Motor neuron (in vitro differentiated cells): ENCODE measurements around the gene POU3F1. TPM values are rescaled to one million over a fixed set of nuclear protein-coding genes. Genes with fewer than 3 reads are reported as not detected.

ENCODE experiments used
- ATAC-seq, 8 experiments: fragments of 200-7000 bp; cut with Tn5 transposase; replicated peaks in 6 of 8; 2 replicates each; pipeline ENCODE4 v1.8.0; 2021; ENCODE audit warnings: mild to moderate bottlenecking in 8 of 8, moderate library complexity in 8 of 8
- H3K27ac ChIP-seq, 2 donors: fragments of 250-450 bp; sonication (Bioruptor Pico); 2 replicates each; pipeline ENCODE4 v1.9.0; 2021; ENCODE audit warnings: antibody characterized with exemption in 2 of 2, mild to moderate bottlenecking in 2 of 2, moderate library complexity in 1 of 2
- H3K4me1 ChIP-seq, 2 donors: fragments of 250-450 bp; sonication (Bioruptor Pico); replicated peaks in 1 of 2; 2 replicates each; pipeline ENCODE4 v1.6.1; 2021; ENCODE audit warnings: antibody characterized with exemption in 2 of 2, mild to moderate bottlenecking in 2 of 2, moderate library complexity in 1 of 2
- H3K4me3 ChIP-seq, 5 donors: fragments of 250-450 bp; sonication (Bioruptor Pico); 2 replicates each; pipeline ENCODE4 v1.9.0; 2021; ENCODE audit warnings: antibody characterized with exemption in 5 of 5, mild to moderate bottlenecking in 5 of 5, moderate library complexity in 4 of 5
- WGBS, 10 experiments: fragments of 450-650 bp; shearing (Covaris generic); methylation state at CpG; one replicate each; pipeline ENCODE4 v1.0.0; 2022; 5-methylcytosine and 5-hydroxymethylcytosine counted together
- in situ Hi-C, 9 experiments: fragments of 400-800 bp; cut with MboI; loops; one replicate each; pipeline ENCODE4 v1.15.0; 2021; ENCODE audit warnings: low sequenced_read_pairs in 9 of 9, low pct_unique_long_range_greater_than_20kb in 2 of 9; ENCODE audit not compliant: unreplicated experiment in 9 of 9
- total RNA-seq, 8 experiments: library from RNA; unstranded; fragments of 300-600 nt; gene quantifications; 2 replicates each; pipeline versions ENCODE4 v1.2.3 to v1.2.4, GENCODE V29; 2022

Gene POU3F1
- total RNA-seq = 1 to 10 TPM in 7 of 8 experiments, under 1 TPM in 1; 0.91 to 7.6 (median 3.3) TPM

GRCh38 chr1:38046333-38046883 is at the start of gene POU3F1:
Gene POU3F1, minus strand, starts transcription at chr1:38046793. Its CDS starts 50 bp downstream, at chr1:38046743.
- ATAC-seq = peak in 7 of 8 experiments; percentile 0 to 22 (median 12)
- H3K4me3 ChIP-seq = peak within 1 kb of the TSS; percentile 40 to 47 (median 43)
- H3K4me1 ChIP-seq = peaks cover 45 to 51% of the 10 kb centered on the region in 2 donors
- WGBS, 10 experiments = 0% methylated on average over 7 of the region's 92 CpGs; no CpG with 5 or more reads in 8 of the 10 experiments
- in situ Hi-C loops = loop anchor here in 6 of 9 experiments (25.0 kb wide), 4 partner anchors 441 to 791 kb away; no protein-coding TSS in a partner anchor
- no peak within 1 kb of the TSS for H3K27ac ChIP-seq

GRCh38 chr1:38095454-38095931 is 48.9 kb upstream of the POU3F1 start:
- H3K27ac ChIP-seq = peak overlapping the region; percentile 71 to 78
- peaks cover 54 to 64% of the 10 kb centered on the region in 2 donors for H3K4me1 ChIP-seq
- peak; percentile 54 to 83 (median 72) for ATAC-seq
- in situ Hi-C loops = no loop called here
- WGBS, 10 experiments = 2 to 86% (median 23%) methylated on average over 1 to 12 of the region's 12 CpGs; no CpG with 5 or more reads in 1 of the 10 experiments
- no peak overlapping the region for H3K4me3 ChIP-seq

- H3K4me1 ChIP-seq = peaks cover 54 to 64% of the 10 kb centered on the region in 2 donors
- H3K4me3 ChIP-seq = no peak overlapping the region
- in situ Hi-C loops = no loop called here
- 0 to 66% (median 40%) methylated on average over 1 to 8 of the region's 11 CpGs; no CpG with 5 or more reads in 1 of the 10 experiments for WGBS, 10 experiments
- peak in 7 of 8 experiments; percentile 6 to 49 (median 29) for ATAC-seq
- H3K27ac ChIP-seq = peak overlapping the region; percentile 4 to 57
These were observed 48.2 kb upstream of the POU3F1 start for GRCh38 chr1:38094711-38095290.

GRCh38 chr1:38093569-38094520 is 47.3 kb upstream of the POU3F1 start:
- WGBS, 10 experiments = 29 to 78% (median 53%) methylated on average over 3 to 17 of the region's 18 CpGs
- peak overlapping the region in 1 of 2 donors; percentile 57 for H3K27ac ChIP-seq
- H3K4me3 ChIP-seq = no peak overlapping the region
- ATAC-seq = no peak
- in situ Hi-C loops = no loop called here
- peaks cover 57 to 67% of the 10 kb centered on the region in 2 donors for H3K4me1 ChIP-seq

- Histone ChIP-seq H3K4me1 (peaks cover 60 to 66% of the 10 kb centered on the region in 2 donors), H3K4me3 (no peak overlapping the region), H3K27ac (peak overlapping the region in 1 of 2 donors; percentile 2)
- WGBS, 10 experiments = 0 to 42% (median 23%) methylated on average over 1 to 4 of the region's 4 CpGs; no CpG with 5 or more reads in 4 of the 10 experiments
- peak; percentile 0 to 50 (median 20) for ATAC-seq
- in situ Hi-C loops = no loop called here
These were observed 45.7 kb upstream of the POU3F1 start for GRCh38 chr1:38092256-38092655.

GRCh38 chr1:38090796-38091195 is 44.2 kb upstream of the POU3F1 start:
- peaks cover 57 to 58% of the 10 kb centered on the region in 2 donors for H3K4me1 ChIP-seq
- in situ Hi-C loops = no loop called here
- H3K4me3 ChIP-seq = no peak overlapping the region
- WGBS, 10 experiments = 36 to 96% (median 70%) methylated on average over 1 to 3 of the region's 3 CpGs; no CpG with 5 or more reads in 2 of the 10 experiments
- no peak for ATAC-seq
- H3K27ac ChIP-seq = no peak overlapping the region

GRCh38 chr1:38089712-38090360 is 43.2 kb upstream of the POU3F1 start:
- WGBS, 10 experiments = 53 to 93% (median 86%) methylated on average over 1 to 9 of the region's 11 CpGs; no CpG with 5 or more reads in 2 of the 10 experiments
- ATAC-seq = peak in 1 of 8 experiments; percentile 3
- no peak overlapping the region for H3K4me3 ChIP-seq
- H3K4me1 ChIP-seq = peaks cover 47 to 48% of the 10 kb centered on the region in 2 donors
- no peak overlapping the region for H3K27ac ChIP-seq
- in situ Hi-C loops = no loop called here

- Histone ChIP-seq H3K4me3 (no peak overlapping the region), H3K27ac (no peak overlapping the region), H3K4me1 (peaks cover 38 to 40% of the 10 kb centered on the region in 2 donors)
- in situ Hi-C loops = no loop called here
- 41 to 73% (median 53%) methylated on average over 3 to 6 of the region's 6 CpGs; no CpG with 5 or more reads in 7 of the 10 experiments for WGBS, 10 experiments
- peak in 6 of 8 experiments; percentile 9 to 88 (median 58) for ATAC-seq
These were observed 42.2 kb upstream of the POU3F1 start for GRCh38 chr1:38088791-38089190.

- no peak overlapping the region for H3K4me3 ChIP-seq
- WGBS, 10 experiments = 0 to 70% (median 28%) methylated on average over 1 to 5 of the region's 6 CpGs; no CpG with 5 or more reads in 2 of the 10 experiments
- no peak overlapping the region for H3K27ac ChIP-seq
- in situ Hi-C loops = no loop called here
- peak; percentile 81 to 98 (median 91) for ATAC-seq
- peaks cover 38 to 40% of the 10 kb centered on the region in 2 donors for H3K4me1 ChIP-seq
These were observed 41.8 kb upstream of the POU3F1 start for GRCh38 chr1:38088366-38088765.

- Histone ChIP-seq H3K4me3 (no peak overlapping the region), H3K27ac (no peak overlapping the region), H3K4me1 (peaks cover 39 to 40% of the 10 kb centered on the region in 2 donors)
- 85 to 100% (median 93%) methylated on average over 1 to 9 of the region's 9 CpGs; no CpG with 5 or more reads in 5 of the 10 experiments for WGBS, 10 experiments
- in situ Hi-C loops = no loop called here
- no peak for ATAC-seq
These were observed 41.1 kb upstream of the POU3F1 start for GRCh38 chr1:38087676-38088075.

- in situ Hi-C loops = no loop called here
- peaks cover 32 to 33% of the 10 kb centered on the region in 2 donors for H3K4me1 ChIP-seq
- no peak for ATAC-seq
- 33 to 60% (median 44%) methylated on average over 1 to 9 of the region's 12 CpGs; no CpG with 5 or more reads in 3 of the 10 experiments for WGBS, 10 experiments
- H3K4me3 ChIP-seq = no peak overlapping the region
- H3K27ac ChIP-seq = no peak overlapping the region
These were observed 39.2 kb upstream of the POU3F1 start for GRCh38 chr1:38085666-38086330.

GRCh38 chr1:38084700-38085099 is 38.1 kb upstream of the POU3F1 start:
- Histone ChIP-seq H3K4me3 (no peak overlapping the region), H3K4me1 (peaks cover 32 to 33% of the 10 kb centered on the region in 2 donors), H3K27ac (no peak overlapping the region)
- ATAC-seq = peak in 1 of 8 experiments; percentile 11
- WGBS, 10 experiments = 33 to 71% methylated on average over 1 of the region's 1 CpG; no CpG with 5 or more reads in 8 of the 10 experiments
- in situ Hi-C loops = no loop called here
